Fibroblast of the aortic adventitia (primary cell): ENCODE data around the gene CNTN5. TPM values are rescaled to one million over a fixed set of nuclear protein-coding genes. Genes with fewer than 3 reads are reported as not detected.

ENCODE experiments used
- DNase-seq: peaks from one replicate; pipeline ENCODE4 v3.0.0-alpha.2; 2010; ENCODE audit warnings: low read depth
- H3K4me3 ChIP-seq: 2 replicates; pipeline ENCODE4 v1.5.1; 2011; ENCODE audit warnings: low read depth, mild to moderate bottlenecking, control low read depth, low read length, moderate library complexity
- CTCF ChIP-seq: IDR thresholded peaks from 2 replicates; pipeline ENCODE4 v1.5.1; 2011; ENCODE audit warnings: mild to moderate bottlenecking, low read length, control low read depth, inconsistent platforms; ENCODE audit not compliant: insufficient read depth
- total RNA-seq: library from RNA; depleted of rRNA; stranded (reverse); fragments of >200 nt; gene quantifications from 2 replicates; pipeline ENCODE4 v1.2.3, GENCODE V29; 2012; ENCODE audit warnings: low replicate concordance

The CNTN5 gene
- total RNA-seq, 1 donor = 0.90 TPM

DNA sequence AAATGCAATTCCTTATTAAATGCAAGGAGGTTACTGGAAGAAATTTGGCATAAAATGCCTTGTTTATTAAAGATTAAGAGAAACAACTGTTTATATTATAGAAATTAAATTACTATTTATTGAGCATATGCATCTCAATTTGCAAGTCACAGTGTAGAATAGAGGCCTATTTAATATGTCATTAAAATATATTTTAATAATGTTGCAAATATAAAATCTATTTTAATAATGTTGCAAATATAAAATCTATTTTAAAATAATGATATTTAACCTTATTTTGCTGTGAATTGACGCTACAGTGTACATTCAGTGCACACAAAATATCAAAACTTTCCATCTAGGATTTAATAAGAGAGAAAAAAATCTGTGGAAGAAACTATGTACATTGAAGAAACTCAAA is 188.1 kb downstream of the CNTN5 start:
- TF ChIP-seq CTCF = no peak
- no peak for DNase-seq
- no peak overlapping the region for H3K4me3 ChIP-seq

- DNase-seq = no peak
- TF ChIP-seq CTCF = no peak
- no peak overlapping the region for H3K4me3 ChIP-seq
These were observed 208.8 kb downstream of the CNTN5 start for GRCh38 chr11:99229544-99229943.

DNA sequence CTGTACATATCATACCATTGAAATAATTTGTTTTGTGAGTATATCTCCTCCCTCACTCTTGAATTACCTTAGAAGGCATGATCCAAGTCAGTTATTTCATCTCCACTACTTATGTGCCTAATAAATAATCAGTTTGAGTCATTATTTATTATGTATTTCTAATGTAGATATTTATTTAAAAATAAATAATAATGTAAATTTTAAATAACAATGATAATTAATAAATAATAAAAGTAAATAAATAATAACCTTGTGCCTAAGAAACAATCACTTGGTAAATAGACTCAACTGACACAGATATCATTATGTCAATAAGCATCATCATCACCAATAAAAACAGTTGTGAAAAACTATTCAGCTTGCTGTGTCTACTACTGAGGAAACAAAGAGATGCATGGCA is 213.8 kb downstream of the CNTN5 start:
- no peak for TF ChIP-seq CTCF
- DNase-seq = no peak
- no peak overlapping the region for H3K4me3 ChIP-seq

- no peak for DNase-seq
- H3K4me3 ChIP-seq = no peak overlapping the region
- TF ChIP-seq CTCF = no peak
These were observed 217.7 kb downstream of the CNTN5 start for GRCh38 chr11:99238401-99238800.

- no peak for TF ChIP-seq CTCF
- DNase-seq = no peak
- H3K4me3 ChIP-seq = no peak overlapping the region
These were observed 219.7 kb downstream of the CNTN5 start for GRCh38 chr11:99240192-99241030.

DNA sequence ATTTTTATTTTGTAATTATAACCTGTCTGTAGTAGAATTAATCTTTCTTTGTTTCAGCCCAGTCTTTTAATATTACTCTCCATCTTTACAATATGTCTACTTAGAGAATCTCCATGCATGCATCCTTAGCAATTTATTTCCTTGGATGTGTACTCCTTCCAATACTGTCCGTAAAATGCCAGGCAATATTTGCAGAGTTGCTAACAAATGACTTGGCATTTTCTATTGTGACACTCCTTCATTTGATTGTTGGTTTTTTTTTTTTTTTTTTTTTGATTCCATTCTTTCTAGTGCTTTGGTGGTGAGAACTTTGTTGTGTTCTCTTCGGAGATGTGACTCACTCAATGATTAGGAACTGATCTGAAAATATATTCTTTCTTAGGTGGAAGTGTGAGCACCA is 220.3 kb downstream of the CNTN5 start:
- TF ChIP-seq CTCF = no peak
- no peak for DNase-seq
- H3K4me3 ChIP-seq = no peak overlapping the region

DNA sequence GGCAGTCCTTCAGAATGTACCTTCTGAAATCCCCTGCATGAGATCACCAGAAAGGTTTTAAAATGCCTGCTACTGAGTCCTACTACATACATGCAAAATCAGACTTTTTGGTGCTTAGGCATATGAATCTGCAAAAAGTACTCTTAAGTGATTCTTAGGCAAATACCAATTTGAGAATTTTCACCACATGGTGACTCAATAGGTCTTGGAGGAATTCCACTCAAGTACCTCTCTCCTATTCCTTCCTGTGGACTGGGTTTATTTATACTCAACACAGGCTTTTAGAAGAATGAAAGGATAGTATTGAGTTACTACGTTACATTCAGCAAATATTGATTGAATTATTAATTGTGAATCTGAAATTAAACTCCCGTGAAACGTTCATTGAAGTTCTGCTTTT is 223.9 kb downstream of the CNTN5 start:
- DNase-seq = no peak
- TF ChIP-seq CTCF = no peak
- no peak overlapping the region for H3K4me3 ChIP-seq
